ENCODE measurements around the gene ABLIM1.

The ABLIM1 gene

DNA sequence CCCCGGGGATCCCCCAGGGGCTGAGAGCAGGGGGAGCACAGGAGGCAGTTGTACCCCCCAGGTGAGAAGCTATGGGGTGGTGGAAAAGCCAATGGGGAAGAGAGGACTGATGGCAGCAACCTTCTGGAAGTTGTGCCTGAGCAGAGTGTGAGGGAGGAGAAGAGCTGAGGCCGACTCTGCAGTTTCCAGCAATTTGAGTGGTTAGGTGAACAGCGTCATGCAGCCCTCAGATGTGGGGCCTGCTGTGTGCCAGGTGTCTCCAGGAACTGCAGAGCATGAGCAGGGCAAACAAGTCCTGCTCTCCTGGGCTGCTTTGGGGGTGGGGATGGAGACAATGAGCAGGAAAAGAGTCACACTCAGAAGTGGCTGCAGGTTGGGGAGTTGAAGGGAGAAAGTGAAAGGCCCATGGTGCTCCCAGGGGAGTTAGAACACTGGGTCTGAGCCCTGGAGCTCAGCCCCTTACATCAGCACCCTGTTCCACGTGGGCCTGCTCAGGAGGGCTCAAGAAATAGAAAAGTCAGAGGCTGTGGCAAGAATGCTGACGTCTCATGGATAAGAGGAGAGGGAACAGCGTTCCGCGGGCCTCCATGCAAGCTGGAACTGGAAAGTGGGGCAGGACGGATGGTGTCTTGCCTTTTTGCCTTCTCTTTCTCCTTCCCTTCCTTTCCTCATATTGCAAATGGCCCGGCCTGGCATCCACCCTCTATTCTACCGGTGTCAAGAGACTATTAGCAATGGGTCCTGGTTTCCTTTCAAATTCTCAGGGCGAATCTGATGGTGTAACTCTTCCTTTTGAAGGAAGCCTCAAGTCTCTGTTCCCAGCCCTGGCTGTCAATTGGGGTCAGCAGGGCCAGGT is 249.7 kb downstream of the ABLIM1 start:
- TF ChIP-seq SP7 (tag by site-specific recombination; IDR thresholded peaks at IDR 0.05) (no peak), ZNF174 (tag by site-specific recombination; IDR thresholded peaks at IDR 0.05) (no peak), GFI1B (tag by site-specific recombination; IDR thresholded peaks at IDR 0.05) (no peak), ZNF169 (tag by site-specific recombination; IDR thresholded peaks at IDR 0.05) (no peak), ZNF624 (tag by site-specific recombination; IDR thresholded peaks at IDR 0.05) (no peak), ZNF350 (tag by site-specific recombination; IDR thresholded peaks at IDR 0.05) (no peak), ZNF629 (tag by site-specific recombination; IDR thresholded peaks at IDR 0.05) (no peak), ZNF133 (tag by site-specific recombination; IDR thresholded peaks at IDR 0.05) (no peak), ZNF394 (tag by site-specific recombination; IDR thresholded peaks at IDR 0.05; ENCODE audit: borderline replicate concordance) (no peak), ZNF549 (tag by site-specific recombination; IDR thresholded peaks at IDR 0.05) (no peak), KLF10 (tag by site-specific recombination; IDR thresholded peaks at IDR 0.05) (no peak), ZNF555 (tag by site-specific recombination; conservative IDR thresholded peaks at IDR 0.05) (no peak), ZNF571 (tag by site-specific recombination; IDR thresholded peaks at IDR 0.05) (no peak), BCL11B (tag by site-specific recombination; IDR thresholded peaks at IDR 0.05; ENCODE audit: low read depth) (no peak)
- TF ChIP-seq, protein P1, sequence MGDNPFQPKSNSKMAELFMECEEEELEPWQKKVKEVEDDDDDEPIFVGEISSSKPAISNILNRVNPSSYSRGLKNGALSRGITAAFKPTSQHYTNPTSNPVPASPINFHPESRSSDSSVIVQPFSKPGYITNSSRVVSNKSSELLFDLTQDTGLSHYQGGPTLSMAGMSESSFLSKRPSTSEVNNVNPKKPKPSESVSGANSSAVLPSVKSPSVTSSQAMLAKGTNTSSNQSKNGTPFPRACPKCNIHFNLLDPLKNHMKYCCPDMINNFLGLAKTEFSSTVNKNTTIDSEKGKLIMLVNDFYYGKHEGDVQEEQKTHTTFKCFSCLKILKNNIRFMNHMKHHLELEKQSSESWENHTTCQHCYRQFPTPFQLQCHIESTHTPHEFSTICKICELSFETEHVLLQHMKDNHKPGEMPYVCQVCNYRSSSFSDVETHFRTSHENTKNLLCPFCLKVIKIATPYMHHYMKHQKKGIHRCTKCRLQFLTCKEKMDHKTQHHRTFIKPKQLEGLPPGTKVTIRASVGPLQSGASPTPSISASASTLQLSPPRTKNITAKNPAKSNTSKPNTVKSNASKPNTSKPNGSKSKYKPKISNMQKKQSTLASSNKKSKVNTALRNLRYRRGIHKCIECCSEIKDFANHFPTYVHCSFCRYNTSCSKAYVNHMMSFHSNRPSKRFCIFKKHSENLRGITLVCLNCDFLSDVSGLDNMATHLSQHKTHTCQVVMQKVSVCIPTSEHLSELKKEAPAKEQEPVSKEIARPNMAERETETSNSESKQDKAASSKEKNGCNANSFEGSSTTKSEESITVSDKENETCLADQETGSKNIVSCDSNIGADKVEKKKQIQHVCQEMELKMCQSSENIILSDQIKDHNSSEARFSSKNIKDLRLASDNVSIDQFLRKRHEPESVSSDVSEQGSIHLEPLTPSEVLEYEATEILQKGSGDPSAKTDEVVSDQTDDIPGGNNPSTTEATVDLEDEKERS (tag by site-specific recombination; IDR thresholded peaks at IDR 0.05), result no peak
- TF ChIP-seq, protein P2, sequence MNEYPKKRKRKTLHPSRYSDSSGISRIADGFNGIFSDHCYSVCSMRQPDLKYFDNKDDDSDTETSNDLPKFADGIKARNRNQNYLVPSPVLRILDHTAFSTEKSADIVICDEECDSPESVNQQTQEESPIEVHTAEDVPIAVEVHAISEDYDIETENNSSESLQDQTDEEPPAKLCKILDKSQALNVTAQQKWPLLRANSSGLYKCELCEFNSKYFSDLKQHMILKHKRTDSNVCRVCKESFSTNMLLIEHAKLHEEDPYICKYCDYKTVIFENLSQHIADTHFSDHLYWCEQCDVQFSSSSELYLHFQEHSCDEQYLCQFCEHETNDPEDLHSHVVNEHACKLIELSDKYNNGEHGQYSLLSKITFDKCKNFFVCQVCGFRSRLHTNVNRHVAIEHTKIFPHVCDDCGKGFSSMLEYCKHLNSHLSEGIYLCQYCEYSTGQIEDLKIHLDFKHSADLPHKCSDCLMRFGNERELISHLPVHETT (tag by site-specific recombination; IDR thresholded peaks at IDR 0.05), result no peak
- TF ChIP-seq, protein P3, sequence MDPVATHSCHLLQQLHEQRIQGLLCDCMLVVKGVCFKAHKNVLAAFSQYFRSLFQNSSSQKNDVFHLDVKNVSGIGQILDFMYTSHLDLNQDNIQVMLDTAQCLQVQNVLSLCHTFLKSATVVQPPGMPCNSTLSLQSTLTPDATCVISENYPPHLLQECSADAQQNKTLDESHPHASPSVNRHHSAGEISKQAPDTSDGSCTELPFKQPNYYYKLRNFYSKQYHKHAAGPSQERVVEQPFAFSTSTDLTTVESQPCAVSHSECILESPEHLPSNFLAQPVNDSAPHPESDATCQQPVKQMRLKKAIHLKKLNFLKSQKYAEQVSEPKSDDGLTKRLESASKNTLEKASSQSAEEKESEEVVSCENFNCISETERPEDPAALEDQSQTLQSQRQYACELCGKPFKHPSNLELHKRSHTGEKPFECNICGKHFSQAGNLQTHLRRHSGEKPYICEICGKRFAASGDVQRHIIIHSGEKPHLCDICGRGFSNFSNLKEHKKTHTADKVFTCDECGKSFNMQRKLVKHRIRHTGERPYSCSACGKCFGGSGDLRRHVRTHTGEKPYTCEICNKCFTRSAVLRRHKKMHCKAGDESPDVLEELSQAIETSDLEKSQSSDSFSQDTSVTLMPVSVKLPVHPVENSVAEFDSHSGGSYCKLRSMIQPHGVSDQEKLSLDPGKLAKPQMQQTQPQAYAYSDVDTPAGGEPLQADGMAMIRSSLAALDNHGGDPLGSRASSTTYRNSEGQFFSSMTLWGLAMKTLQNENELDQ (tag by site-specific recombination; IDR thresholded peaks at IDR 0.05; ENCODE audit: low read depth), result no peak
- TF ChIP-seq, protein P4, sequence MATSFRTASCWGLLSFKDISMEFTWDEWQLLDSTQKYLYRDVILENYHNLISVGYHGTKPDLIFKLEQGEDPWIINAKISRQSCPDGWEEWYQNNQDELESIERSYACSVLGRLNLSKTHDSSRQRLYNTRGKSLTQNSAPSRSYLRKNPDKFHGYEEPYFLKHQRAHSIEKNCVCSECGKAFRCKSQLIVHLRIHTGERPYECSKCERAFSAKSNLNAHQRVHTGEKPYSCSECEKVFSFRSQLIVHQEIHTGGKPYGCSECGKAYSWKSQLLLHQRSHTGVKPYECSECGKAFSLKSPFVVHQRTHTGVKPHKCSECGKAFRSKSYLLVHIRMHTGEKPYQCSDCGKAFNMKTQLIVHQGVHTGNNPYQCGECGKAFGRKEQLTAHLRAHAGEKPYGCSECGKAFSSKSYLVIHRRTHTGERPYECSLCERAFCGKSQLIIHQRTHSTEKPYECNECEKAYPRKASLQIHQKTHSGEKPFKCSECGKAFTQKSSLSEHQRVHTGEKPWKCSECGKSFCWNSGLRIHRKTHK (tag by site-specific recombination; IDR thresholded peaks at IDR 0.05), result no peak
- TF ChIP-seq, protein P5, sequence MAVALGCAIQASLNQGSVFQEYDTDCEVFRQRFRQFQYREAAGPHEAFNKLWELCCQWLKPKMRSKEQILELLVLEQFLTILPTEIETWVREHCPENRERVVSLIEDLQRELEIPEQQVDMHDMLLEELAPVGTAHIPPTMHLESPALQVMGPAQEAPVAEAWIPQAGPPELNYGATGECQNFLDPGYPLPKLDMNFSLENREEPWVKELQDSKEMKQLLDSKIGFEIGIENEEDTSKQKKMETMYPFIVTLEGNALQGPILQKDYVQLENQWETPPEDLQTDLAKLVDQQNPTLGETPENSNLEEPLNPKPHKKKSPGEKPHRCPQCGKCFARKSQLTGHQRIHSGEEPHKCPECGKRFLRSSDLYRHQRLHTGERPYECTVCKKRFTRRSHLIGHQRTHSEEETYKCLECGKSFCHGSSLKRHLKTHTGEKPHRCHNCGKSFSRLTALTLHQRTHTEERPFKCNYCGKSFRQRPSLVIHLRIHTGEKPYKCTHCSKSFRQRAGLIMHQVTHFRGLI (tag by site-specific recombination; IDR thresholded peaks at IDR 0.05), result no peak
- TF ChIP-seq, protein P6, sequence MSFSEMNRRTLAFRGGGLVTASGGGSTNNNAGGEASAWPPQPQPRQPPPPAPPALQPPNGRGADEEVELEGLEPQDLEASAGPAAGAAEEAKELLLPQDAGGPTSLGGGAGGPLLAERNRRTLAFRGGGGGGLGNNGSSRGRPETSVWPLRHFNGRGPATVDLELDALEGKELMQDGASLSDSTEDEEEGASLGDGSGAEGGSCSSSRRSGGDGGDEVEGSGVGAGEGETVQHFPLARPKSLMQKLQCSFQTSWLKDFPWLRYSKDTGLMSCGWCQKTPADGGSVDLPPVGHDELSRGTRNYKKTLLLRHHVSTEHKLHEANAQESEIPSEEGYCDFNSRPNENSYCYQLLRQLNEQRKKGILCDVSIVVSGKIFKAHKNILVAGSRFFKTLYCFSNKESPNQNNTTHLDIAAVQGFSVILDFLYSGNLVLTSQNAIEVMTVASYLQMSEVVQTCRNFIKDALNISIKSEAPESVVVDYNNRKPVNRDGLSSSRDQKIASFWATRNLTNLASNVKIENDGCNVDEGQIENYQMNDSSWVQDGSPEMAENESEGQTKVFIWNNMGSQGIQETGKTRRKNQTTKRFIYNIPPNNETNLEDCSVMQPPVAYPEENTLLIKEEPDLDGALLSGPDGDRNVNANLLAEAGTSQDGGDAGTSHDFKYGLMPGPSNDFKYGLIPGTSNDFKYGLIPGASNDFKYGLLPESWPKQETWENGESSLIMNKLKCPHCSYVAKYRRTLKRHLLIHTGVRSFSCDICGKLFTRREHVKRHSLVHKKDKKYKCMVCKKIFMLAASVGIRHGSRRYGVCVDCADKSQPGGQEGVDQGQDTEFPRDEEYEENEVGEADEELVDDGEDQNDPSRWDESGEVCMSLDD (tag by site-specific recombination; IDR thresholded peaks at IDR 0.05), result no peak
- Histone ChIP-seq H3K4me3 (ENCODE audit: low read depth, low read length) (no peak overlapping the region), H3K27ac (ENCODE audit: extremely low read depth, low read depth, low read length) (no peak overlapping the region), H3K36me3 (ENCODE audit: control insufficient read depth in 2 of 2, insufficient read depth in 1 of 2, low read length in 2 of 2) (no peaks in the 10 kb centered on the region), H3K9me3 (ENCODE audit: control insufficient read depth, insufficient read depth, low read depth, low read length) (no peaks in the 10 kb centered on the region), H3K4me1 (ENCODE audit: control insufficient read depth, insufficient read depth, low read length) (no peaks in the 10 kb centered on the region)
- ChIA-PET POLR2A (no interaction called here), CTCF (interaction anchor here (1.3 kb wide), 1 partner anchor 104 kb away, joined by 6 read pairs; no protein-coding TSS in a partner anchor)
